ENCODE measurements around the gene FXYD6. TPM values are rescaled to one million over a fixed set of nuclear protein-coding genes. Genes with fewer than 3 reads are reported as not detected.

Gene FXYD6
- total RNA-seq, 1 experiment from 2014 or later: not detected

GRCh38 chr11:117875382-117876058 is 938 bp downstream of the FXYD6 start:
- ChIA-PET POLR2A (ENCODE audit: unreplicated experiment) (no interaction called here), CTCF (no interaction called here)
- ATAC-seq: no peak

GRCh38 chr11:117874910-117875381 is 1.5 kb downstream of the FXYD6 start:
- Histone ChIP-seq H3K9ac (ENCODE audit: low read length) (no peak overlapping the region), H3K4me2 (ENCODE audit: low read length) (no peak overlapping the region), H3K4me3 (ENCODE audit: low read length) (no peak overlapping the region), H3K79me2 (ENCODE audit: low read length) (no peaks in the 10 kb centered on the region), H3K36me3 (ENCODE audit: low read depth, low read length) (no peaks in the 10 kb centered on the region), H3F3A (ENCODE audit: low read length, unreplicated experiment) (no peaks in the 10 kb centered on the region), H3K9me3 (ENCODE audit: low read length) (no peaks in the 10 kb centered on the region), H3K9me2 (replicated peaks; ENCODE audit: low read length) (no peaks in the 10 kb centered on the region), H3K4me1 (ENCODE audit: insufficient read depth, low read length) (no peaks in the 10 kb centered on the region), H4K20me1 (ENCODE audit: low read length) (no peaks in the 10 kb centered on the region), H2AFZ (ENCODE audit: low read length) (no peak overlapping the region), H3K27me3 (ENCODE audit: low read length) (peaks cover 100% of the 10 kb centered on the region), H3K27ac (ENCODE audit: low read length) (no peak overlapping the region)
- ChIA-PET CTCF (no interaction called here), POLR2A (ENCODE audit: unreplicated experiment) (no interaction called here)
- DNase-seq (no peak), ATAC-seq (no peak)
- no TSS peak for BruUV-seq (replicated peaks)
- intact Hi-C loops (cut with micrococcal nuclease): no loop called here
- TF ChIP-seq EZH2 (IDR thresholded peaks at IDR 0.05; ENCODE audit: low read length, unreplicated experiment) (no peak), CTCF (conservative IDR thresholded peaks at IDR 0.05; ENCODE audit: low read depth, low read length) (no peak)

More at GRCh38 chr11:117875382-117876058, 938 bp downstream of the FXYD6 start:
- no peaks in the 10 kb centered on the region for H3K9me2 ChIP-seq (replicated peaks; ENCODE audit: low read length)
- no peaks in the 10 kb centered on the region for H3K9me3 ChIP-seq (ENCODE audit: low read length)
- no peak for DNase-seq
- peaks cover 100% of the 10 kb centered on the region for H3K27me3 ChIP-seq (ENCODE audit: low read length)
- no peak for TF ChIP-seq CTCF (conservative IDR thresholded peaks at IDR 0.05; ENCODE audit: low read depth, low read length)
- no peak for TF ChIP-seq EZH2 (IDR thresholded peaks at IDR 0.05; ENCODE audit: low read length, unreplicated experiment)
- TF ChIP-seq EZH2phosphoT487 (IDR thresholded peaks at IDR 0.05; ENCODE audit: borderline replicate concordance, low read length): no peak
- no peaks in the 10 kb centered on the region for H3K36me3 ChIP-seq (ENCODE audit: low read depth, low read length)
- no TSS peak for BruUV-seq (replicated peaks)
- no peak overlapping the region for H2AFZ ChIP-seq (ENCODE audit: low read length)
- H3K4me2 ChIP-seq (ENCODE audit: low read length): no peak overlapping the region
- H3K9ac ChIP-seq (ENCODE audit: low read length): no peak overlapping the region
- no peaks in the 10 kb centered on the region for H3K79me2 ChIP-seq (ENCODE audit: low read length)
- intact Hi-C loops (cut with micrococcal nuclease): no loop called here
- H3K4me1 ChIP-seq (ENCODE audit: insufficient read depth, low read length): no peaks in the 10 kb centered on the region
- H3K4me3 ChIP-seq (ENCODE audit: low read length): no peak overlapping the region
- H3F3A ChIP-seq (ENCODE audit: low read length, unreplicated experiment): no peaks in the 10 kb centered on the region
- no peaks in the 10 kb centered on the region for H4K20me1 ChIP-seq (ENCODE audit: low read length)
- H3K27ac ChIP-seq (ENCODE audit: low read length): no peak overlapping the region

- H3K4me3 ChIP-seq (ENCODE audit: low read length): no peak overlapping the region
- H3K4me1 ChIP-seq (ENCODE audit: insufficient read depth, low read length): no peaks in the 10 kb centered on the region
- H3K79me2 ChIP-seq (ENCODE audit: low read length): no peaks in the 10 kb centered on the region
- DNase-seq: no peak
- ATAC-seq: no peak
- peaks cover 100% of the 10 kb centered on the region for H3K27me3 ChIP-seq (ENCODE audit: low read length)
- no peaks in the 10 kb centered on the region for H3F3A ChIP-seq (ENCODE audit: low read length, unreplicated experiment)
- H3K27ac ChIP-seq (ENCODE audit: low read length): no peak overlapping the region
- H3K9me3 ChIP-seq (ENCODE audit: low read length): no peaks in the 10 kb centered on the region
- H3K9me2 ChIP-seq (replicated peaks; ENCODE audit: low read length): no peaks in the 10 kb centered on the region
- no peak overlapping the region for H3K9ac ChIP-seq (ENCODE audit: low read length)
- H3K36me3 ChIP-seq (ENCODE audit: low read depth, low read length): no peaks in the 10 kb centered on the region
- ChIA-PET CTCF (no interaction called here), POLR2A (ENCODE audit: unreplicated experiment) (no interaction called here)
- BruUV-seq (replicated peaks): no TSS peak
- no peak for TF ChIP-seq EZH2 (IDR thresholded peaks at IDR 0.05; ENCODE audit: low read length, unreplicated experiment)
- TF ChIP-seq CTCF (conservative IDR thresholded peaks at IDR 0.05; ENCODE audit: low read depth, low read length): no peak
- TF ChIP-seq EZH2phosphoT487 (IDR thresholded peaks at IDR 0.05; ENCODE audit: borderline replicate concordance, low read length): no peak
- intact Hi-C loops (cut with micrococcal nuclease): no loop called here
- H2AFZ ChIP-seq (ENCODE audit: low read length): no peak overlapping the region
- no peak overlapping the region for H3K4me2 ChIP-seq (ENCODE audit: low read length)
- no peaks in the 10 kb centered on the region for H4K20me1 ChIP-seq (ENCODE audit: low read length)
Measured at GRCh38 chr11:117874253-117874909, 2.1 kb downstream of the FXYD6 start.
